ENCODE measurements around the gene TBXAS1. TPM values are rescaled to one million over a fixed set of nuclear protein-coding genes. Genes with fewer than 3 reads are reported as not detected.
A peak's percentile ranks its signal among the peaks of the same experiment; 100 is the strongest.

The TBXAS1 gene
- total and polyA plus RNA-seq, 3 experiments from 2014 or later, result 1.7 to 2.9 (median 2.1) TPM

- Mint-ChIP-seq H3K27ac (peak overlapping the region in 2 of 8 donors; percentile 15 to 89), H3K4me1 (peaks cover 24 to 40% (median 25%) of the 10 kb centered on the region in 3 donors), H3K36me3 (peaks cover 12 to 92% (median 32%) of the 10 kb centered on the region in 3 donors), H3K27me3 (no peaks in the 10 kb centered on the region), H3K9me3 (no peaks in the 10 kb centered on the region), H3K4me3 (no peak overlapping the region)
- no peak overlapping the region for H3K4me3 ChIP-seq (ENCODE audit: low read length)
- peaks cover 24% of the 10 kb centered on the region for H3K36me3 ChIP-seq (ENCODE audit: insufficient read depth, low read length)
- POLR2A ChIA-PET, result interaction anchor here (0.6 kb wide), 1 partner anchor 22 kb away, joined by 3 read pairs; no protein-coding TSS in a partner anchor
- no peak overlapping the region for H3K27ac ChIP-seq (ENCODE audit: low read depth, low read length)
- H3K27me3 ChIP-seq (ENCODE audit: insufficient read depth, low read length, poor library complexity, severe bottlenecking), result no peaks in the 10 kb centered on the region
- H3K4me1 ChIP-seq (ENCODE audit: insufficient read depth, low read length), result peaks cover 9% of the 10 kb centered on the region
- DNase-seq, result no peak
- H3K9me3 ChIP-seq (ENCODE audit: low read length), result no peaks in the 10 kb centered on the region
- CTCF ChIA-PET, result no interaction called here
Observed at GRCh38 chr7:140039896-140040295, 210.8 kb downstream of the TBXAS1 start.

- Histone ChIP-seq H3K4me3 (ENCODE audit: low read length) (no peak overlapping the region), H3K4me1 (ENCODE audit: insufficient read depth, low read length) (peaks cover under 1% of the 10 kb centered on the region), H3K36me3 (ENCODE audit: insufficient read depth, low read length) (peaks cover 24% of the 10 kb centered on the region), H3K9me3 (ENCODE audit: low read length) (no peaks in the 10 kb centered on the region), H3K27ac (ENCODE audit: low read depth, low read length) (no peak overlapping the region), H3K27me3 (ENCODE audit: insufficient read depth, low read length, poor library complexity, severe bottlenecking) (no peaks in the 10 kb centered on the region)
- peaks cover 15 to 25% (median 16%) of the 10 kb centered on the region in 3 donors for H3K4me1 Mint-ChIP-seq
- POLR2A ChIA-PET, result no interaction called here
- no peaks in the 10 kb centered on the region for H3K9me3 Mint-ChIP-seq
- no peak overlapping the region for H3K4me3 Mint-ChIP-seq
- no peak for DNase-seq
- peak overlapping the region in 3 of 8 donors; percentile 47 to 68 (median 55) for H3K27ac Mint-ChIP-seq
- no peaks in the 10 kb centered on the region for H3K27me3 Mint-ChIP-seq
- CTCF ChIA-PET, result no interaction called here
- H3K36me3 Mint-ChIP-seq, result peaks cover 12 to 95% (median 40%) of the 10 kb centered on the region in 3 donors
Observed at GRCh38 chr7:140041659-140042385, 212.8 kb downstream of the TBXAS1 start.

- Histone ChIP-seq H3K27ac (ENCODE audit: low read depth, low read length) (no peak overlapping the region), H3K9me3 (ENCODE audit: low read length) (no peaks in the 10 kb centered on the region), H3K36me3 (ENCODE audit: insufficient read depth, low read length) (peaks cover 24% of the 10 kb centered on the region), H3K4me1 (ENCODE audit: insufficient read depth, low read length) (no peaks in the 10 kb centered on the region), H3K4me3 (ENCODE audit: low read length) (no peak overlapping the region), H3K27me3 (ENCODE audit: insufficient read depth, low read length, poor library complexity, severe bottlenecking) (no peaks in the 10 kb centered on the region)
- DNase-seq, result no peak
- ChIA-PET POLR2A (no interaction called here), CTCF (no interaction called here)
- H3K27me3 Mint-ChIP-seq, result no peaks in the 10 kb centered on the region
- peaks cover 12 to 95% (median 40%) of the 10 kb centered on the region in 3 donors for H3K36me3 Mint-ChIP-seq
- H3K4me3 Mint-ChIP-seq, result no peak overlapping the region
- no peaks in the 10 kb centered on the region for H3K9me3 Mint-ChIP-seq
- H3K4me1 Mint-ChIP-seq, result peaks cover 13 to 20% (median 13%) of the 10 kb centered on the region in 3 donors
- H3K27ac Mint-ChIP-seq, result peak overlapping the region in 1 of 8 donors; percentile 47
Observed at GRCh38 chr7:140042386-140042670, 213.3 kb downstream of the TBXAS1 start.

GRCh38 chr7:140044251-140044650 lies 215.2 kb downstream of the TBXAS1 start:
- ChIA-PET POLR2A (no interaction called here), CTCF (no interaction called here)
- Mint-ChIP-seq H3K36me3 (peaks cover 10 to 89% (median 34%) of the 10 kb centered on the region in 3 donors), H3K4me3 (no peak overlapping the region), H3K27me3 (peaks cover 0 to 5% of the 10 kb centered on the region in 2 donors), H3K9me3 (no peaks in the 10 kb centered on the region), H3K27ac (peak overlapping the region in 1 of 8 donors; percentile 54), H3K4me1 (peaks cover 8 to 13% (median 9%) of the 10 kb centered on the region in 3 donors)
- Histone ChIP-seq H3K27me3 (ENCODE audit: insufficient read depth, low read length, poor library complexity, severe bottlenecking) (no peaks in the 10 kb centered on the region), H3K27ac (ENCODE audit: low read depth, low read length) (no peak overlapping the region), H3K4me3 (ENCODE audit: low read length) (no peak overlapping the region), H3K4me1 (ENCODE audit: insufficient read depth, low read length) (no peaks in the 10 kb centered on the region), H3K36me3 (ENCODE audit: insufficient read depth, low read length) (peaks cover 17% of the 10 kb centered on the region), H3K9me3 (ENCODE audit: low read length) (no peaks in the 10 kb centered on the region)
- no peak for DNase-seq

- Mint-ChIP-seq H3K27me3 (peaks cover 0 to 5% of the 10 kb centered on the region in 2 donors), H3K36me3 (peaks cover 8 to 84% (median 33%) of the 10 kb centered on the region in 3 donors), H3K4me1 (peaks cover 10 to 22% (median 20%) of the 10 kb centered on the region in 3 donors), H3K9me3 (no peaks in the 10 kb centered on the region), H3K4me3 (no peak overlapping the region), H3K27ac (peak overlapping the region in 2 of 8 donors; percentile 9 to 79)
- Histone ChIP-seq H3K9me3 (ENCODE audit: low read length) (no peaks in the 10 kb centered on the region), H3K4me1 (ENCODE audit: insufficient read depth, low read length) (no peaks in the 10 kb centered on the region), H3K4me3 (ENCODE audit: low read length) (no peak overlapping the region), H3K27ac (ENCODE audit: low read depth, low read length) (no peak overlapping the region), H3K27me3 (ENCODE audit: insufficient read depth, low read length, poor library complexity, severe bottlenecking) (no peaks in the 10 kb centered on the region), H3K36me3 (ENCODE audit: insufficient read depth, low read length) (peaks cover 10% of the 10 kb centered on the region)
- CTCF ChIA-PET, result no interaction called here
- DNase-seq, result no peak
- POLR2A ChIA-PET, result no interaction called here
Observed at GRCh38 chr7:140045697-140046096, 216.6 kb downstream of the TBXAS1 start.

- H3K27me3 ChIP-seq (ENCODE audit: insufficient read depth, low read length, poor library complexity, severe bottlenecking), result no peaks in the 10 kb centered on the region
- Mint-ChIP-seq H3K4me3 (no peak overlapping the region), H3K27me3 (peaks cover 0 to 5% of the 10 kb centered on the region in 2 donors), H3K9me3 (no peaks in the 10 kb centered on the region), H3K27ac (peak overlapping the region in 1 of 8 donors; percentile 59), H3K4me1 (peaks cover 10 to 28% (median 18%) of the 10 kb centered on the region in 3 donors), H3K36me3 (peaks cover 5 to 80% (median 27%) of the 10 kb centered on the region in 3 donors)
- no peaks in the 10 kb centered on the region for H3K36me3 ChIP-seq (ENCODE audit: insufficient read depth, low read length)
- H3K27ac ChIP-seq (ENCODE audit: low read depth, low read length), result no peak overlapping the region
- no peak for DNase-seq
- ChIA-PET POLR2A (no interaction called here), CTCF (no interaction called here)
- H3K4me1 ChIP-seq (ENCODE audit: insufficient read depth, low read length), result no peaks in the 10 kb centered on the region
- H3K4me3 ChIP-seq (ENCODE audit: low read length), result no peak overlapping the region
- H3K9me3 ChIP-seq (ENCODE audit: low read length), result no peaks in the 10 kb centered on the region
Observed at GRCh38 chr7:140047197-140047596, 218.1 kb downstream of the TBXAS1 start.

GRCh38 chr7:140048138-140048537 lies 219.1 kb downstream of the TBXAS1 start:
- Histone ChIP-seq H3K36me3 (ENCODE audit: insufficient read depth, low read length) (peaks cover 2% of the 10 kb centered on the region), H3K27me3 (ENCODE audit: insufficient read depth, low read length, poor library complexity, severe bottlenecking) (no peaks in the 10 kb centered on the region), H3K9me3 (ENCODE audit: low read length) (no peaks in the 10 kb centered on the region), H3K4me1 (ENCODE audit: insufficient read depth, low read length) (no peaks in the 10 kb centered on the region), H3K27ac (ENCODE audit: low read depth, low read length) (no peak overlapping the region), H3K4me3 (ENCODE audit: low read length) (no peak overlapping the region)
- peaks cover 12 to 32% (median 25%) of the 10 kb centered on the region in 3 donors for H3K4me1 Mint-ChIP-seq
- CTCF ChIA-PET, result no interaction called here
- no peak for DNase-seq
- peaks cover 0 to 5% of the 10 kb centered on the region in 2 donors for H3K27me3 Mint-ChIP-seq
- peaks cover 7 to 76% (median 32%) of the 10 kb centered on the region in 3 donors for H3K36me3 Mint-ChIP-seq
- H3K9me3 Mint-ChIP-seq, result no peaks in the 10 kb centered on the region
- no peak overlapping the region for H3K4me3 Mint-ChIP-seq
- peak overlapping the region in 4 of 8 donors; percentile 14 to 73 (median 48) for H3K27ac Mint-ChIP-seq
- POLR2A ChIA-PET, result no interaction called here

GRCh38 chr7:140048989-140049338 lies 219.9 kb downstream of the TBXAS1 start:
- ChIA-PET CTCF (no interaction called here), POLR2A (no interaction called here)
- peaks cover 7 to 78% (median 29%) of the 10 kb centered on the region in 3 donors for H3K36me3 Mint-ChIP-seq
- DNase-seq, result no peak
- Histone ChIP-seq H3K27ac (ENCODE audit: low read depth, low read length) (no peak overlapping the region), H3K36me3 (ENCODE audit: insufficient read depth, low read length) (peaks cover 4% of the 10 kb centered on the region), H3K27me3 (ENCODE audit: insufficient read depth, low read length, poor library complexity, severe bottlenecking) (no peaks in the 10 kb centered on the region), H3K4me1 (ENCODE audit: insufficient read depth, low read length) (no peaks in the 10 kb centered on the region), H3K4me3 (ENCODE audit: low read length) (no peak overlapping the region), H3K9me3 (ENCODE audit: low read length) (no peaks in the 10 kb centered on the region)
- no peaks in the 10 kb centered on the region for H3K9me3 Mint-ChIP-seq
- H3K4me1 Mint-ChIP-seq, result peaks cover 18 to 41% (median 34%) of the 10 kb centered on the region in 3 donors
- peak overlapping the region in 6 of 8 donors; percentile 15 to 80 (median 50) for H3K27ac Mint-ChIP-seq
- H3K4me3 Mint-ChIP-seq, result no peak overlapping the region
- H3K27me3 Mint-ChIP-seq, result peaks cover 0 to 5% of the 10 kb centered on the region in 2 donors
